GM21737 (cell line): Measurements from ENCODE around the gene SKAP2.

ENCODE experiments used
- ATAC-seq: cut with Tn5 transposase; IDR thresholded peaks from one replicate; pipeline ENCODE4 v1.9.1; 2021; ENCODE audit warnings: mild to moderate bottlenecking, moderate library complexity; ENCODE audit not compliant: unreplicated experiment

Gene SKAP2

GRCh38 chr7:26698194-26698593 lies 166.2 kb downstream of the SKAP2 start:
- no peak for ATAC-seq

- no peak for ATAC-seq
Measured at GRCh38 chr7:26696978-26697377, 167.4 kb downstream of the SKAP2 start.

GRCh38 chr7:26696161-26696560 lies 168.2 kb downstream of the SKAP2 start:
- no peak for ATAC-seq

- ATAC-seq = no peak
Measured at GRCh38 chr7:26694713-26695112, 169.7 kb downstream of the SKAP2 start.

GRCh38 chr7:26694141-26694540 lies 170.2 kb downstream of the SKAP2 start:
- ATAC-seq = no peak

- ATAC-seq = no peak
Measured at GRCh38 chr7:26691886-26692285, 172.5 kb downstream of the SKAP2 start.

- no peak for ATAC-seq
Measured at GRCh38 chr7:26691406-26691805, 173.0 kb downstream of the SKAP2 start.

GRCh38 chr7:26690135-26690805 lies 174.1 kb downstream of the SKAP2 start:
- ATAC-seq = no peak

GRCh38 chr7:26688936-26689506 lies 175.4 kb downstream of the SKAP2 start:
- peak; percentile 82 for ATAC-seq

- ATAC-seq = no peak
Measured at GRCh38 chr7:26688388-26688787, 176.0 kb downstream of the SKAP2 start.

GRCh38 chr7:26687032-26687431 lies 177.4 kb downstream of the SKAP2 start:
- ATAC-seq = no peak

GRCh38 chr7:26686448-26686981 lies 177.9 kb downstream of the SKAP2 start:
- ATAC-seq = no peak

- no peak for ATAC-seq
Measured at GRCh38 chr7:26685606-26686005, 178.8 kb downstream of the SKAP2 start.

GRCh38 chr7:26684447-26684846 lies 179.9 kb downstream of the SKAP2 start:
- no peak for ATAC-seq

GRCh38 chr7:26683277-26683676 lies 181.1 kb downstream of the SKAP2 start:
- no peak for ATAC-seq

- no peak for ATAC-seq
Measured at GRCh38 chr7:26681819-26682418, 182.5 kb downstream of the SKAP2 start.

- no peak for ATAC-seq
Measured at GRCh38 chr7:26680587-26680986, 183.8 kb downstream of the SKAP2 start.

GRCh38 chr7:26675143-26675887 lies 189.1 kb downstream of the SKAP2 start:
- no peak for ATAC-seq

GRCh38 chr7:26673858-26674257 lies 190.5 kb downstream of the SKAP2 start:
- ATAC-seq = no peak

GRCh38 chr7:26673271-26673670 lies 191.1 kb downstream of the SKAP2 start:
- no peak for ATAC-seq

- ATAC-seq = no peak
Measured at GRCh38 chr7:26670841-26671240, 193.5 kb downstream of the SKAP2 start.
